ENCODE results near the gene LMNTD2. TPM values are rescaled to one million over a fixed set of nuclear protein-coding genes. Genes with fewer than 3 reads are reported as not detected.

LMNTD2 gene
- total and polyA plus RNA-seq, 10 donors, result 3.9 to 10.1 (median 5.7) TPM

DNA sequence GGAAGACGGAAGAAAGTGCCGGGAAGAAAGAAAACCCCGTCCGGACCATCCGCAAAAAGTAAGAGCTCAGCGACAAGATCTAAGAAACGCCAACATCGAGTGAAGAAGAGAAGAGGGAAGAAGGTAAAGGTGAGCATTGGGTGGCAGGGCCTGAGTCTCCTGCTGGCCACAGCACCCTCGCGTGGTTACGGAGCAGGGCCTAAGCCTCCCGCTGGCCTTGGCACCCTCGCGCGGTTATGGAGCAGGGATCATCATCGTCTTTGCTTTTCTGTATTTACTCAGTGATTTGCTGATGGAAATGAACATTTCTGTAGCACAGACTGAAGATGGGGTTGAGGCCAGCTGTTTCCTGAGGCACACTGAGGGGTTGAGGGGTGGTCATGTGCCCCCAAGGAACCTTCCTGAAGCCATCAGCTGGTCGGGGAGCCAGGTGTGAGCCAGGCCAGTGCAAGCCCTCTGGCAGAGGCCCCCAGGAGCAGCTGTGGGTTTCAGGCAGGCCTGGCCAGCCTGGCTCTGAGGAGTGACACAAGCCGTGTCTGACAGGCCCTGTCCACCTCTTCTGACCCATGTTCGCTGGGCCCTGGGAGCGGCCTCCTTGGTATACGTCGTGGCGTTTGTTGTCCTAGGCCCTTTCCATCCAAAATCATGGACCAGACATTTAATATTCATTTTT lies 41.2 kb upstream of the LMNTD2 start:
- WGBS, 5 donors, result 93 to 97% (median 94%) methylated on average over 23 of the region's 23 CpGs
- DNase-seq, result no peak
- peaks cover 0 to 100% (median 97%) of the 10 kb centered on the region in 6 donors for H3K36me3 ChIP-seq

DNA sequence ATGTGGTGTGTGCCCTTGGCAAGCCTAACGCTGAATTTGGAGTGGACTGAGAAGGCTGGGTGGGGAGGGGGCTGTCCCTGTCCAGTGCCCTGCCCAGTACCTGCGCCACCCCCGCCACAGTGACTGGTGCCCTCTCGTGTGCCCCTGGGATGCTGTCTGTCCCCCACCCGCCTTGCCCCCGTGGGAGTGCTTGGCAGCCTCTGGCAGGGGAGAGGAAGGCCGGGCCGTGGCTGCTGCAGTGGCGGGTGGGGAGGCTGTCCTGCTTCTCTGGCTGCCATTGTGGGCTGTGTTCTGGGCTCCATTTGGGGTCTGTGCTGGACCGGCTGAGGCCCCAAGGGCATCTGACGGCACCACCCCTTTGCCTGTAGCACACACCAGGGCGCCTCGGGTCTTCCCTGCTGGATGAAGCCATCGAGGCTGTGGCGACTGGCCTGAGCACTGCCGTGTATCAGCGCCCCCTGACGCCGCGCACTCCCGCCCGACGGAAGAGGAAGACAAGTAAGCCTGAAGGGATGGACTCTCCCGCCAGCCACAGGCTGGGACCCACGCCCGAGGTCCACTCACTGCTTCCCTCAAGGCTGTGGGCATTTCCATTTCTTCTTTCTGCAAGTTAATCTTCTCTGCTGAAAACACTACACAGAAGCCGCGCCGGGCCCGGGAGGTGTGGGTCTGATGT lies 37.6 kb upstream of the LMNTD2 start:
- no peak for DNase-seq
- no peak for TF ChIP-seq POLR2A (IDR thresholded peaks at IDR 0.05)
- TF ChIP-seq POLR2AphosphoS5 (IDR thresholded peaks at IDR 0.05), result peak in 1 of 3 donors; percentile 42
- TF ChIP-seq, protein P1, sequence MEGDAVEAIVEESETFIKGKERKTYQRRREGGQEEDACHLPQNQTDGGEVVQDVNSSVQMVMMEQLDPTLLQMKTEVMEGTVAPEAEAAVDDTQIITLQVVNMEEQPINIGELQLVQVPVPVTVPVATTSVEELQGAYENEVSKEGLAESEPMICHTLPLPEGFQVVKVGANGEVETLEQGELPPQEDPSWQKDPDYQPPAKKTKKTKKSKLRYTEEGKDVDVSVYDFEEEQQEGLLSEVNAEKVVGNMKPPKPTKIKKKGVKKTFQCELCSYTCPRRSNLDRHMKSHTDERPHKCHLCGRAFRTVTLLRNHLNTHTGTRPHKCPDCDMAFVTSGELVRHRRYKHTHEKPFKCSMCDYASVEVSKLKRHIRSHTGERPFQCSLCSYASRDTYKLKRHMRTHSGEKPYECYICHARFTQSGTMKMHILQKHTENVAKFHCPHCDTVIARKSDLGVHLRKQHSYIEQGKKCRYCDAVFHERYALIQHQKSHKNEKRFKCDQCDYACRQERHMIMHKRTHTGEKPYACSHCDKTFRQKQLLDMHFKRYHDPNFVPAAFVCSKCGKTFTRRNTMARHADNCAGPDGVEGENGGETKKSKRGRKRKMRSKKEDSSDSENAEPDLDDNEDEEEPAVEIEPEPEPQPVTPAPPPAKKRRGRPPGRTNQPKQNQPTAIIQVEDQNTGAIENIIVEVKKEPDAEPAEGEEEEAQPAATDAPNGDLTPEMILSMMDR (IDR thresholded peaks at IDR 0.05 in 8 of 11, conservative IDR thresholded peaks at IDR 0.05 in 3 of 11), result no peak
- H3K27ac ChIP-seq, result no peak overlapping the region
- H3K27me3 ChIP-seq (replicated peaks in 1 of 7), result no peaks in the 10 kb centered on the region
- intact Hi-C loops (cut with DNase I; ENCODE audit: low total_unique reads), result no loop called here
- no peaks in the 10 kb centered on the region for H3K9me3 ChIP-seq
- 92 to 94% (median 94%) methylated on average over 24 to 30 of the region's 30 CpGs for WGBS, 5 donors
- H3K36me3 ChIP-seq, result peaks cover 0 to 100% (median 96%) of the 10 kb centered on the region in 6 donors
- no peak overlapping the region for H3K4me3 ChIP-seq
- no peaks in the 10 kb centered on the region for H3K4me1 ChIP-seq

More for the DNA sequence above, 41.2 kb upstream of the LMNTD2 start:
- no peak overlapping the region for H3K27ac ChIP-seq
- TF ChIP-seq POLR2A (IDR thresholded peaks at IDR 0.05) (no peak), POLR2AphosphoS5 (IDR thresholded peaks at IDR 0.05) (peak in 2 of 3 donors; percentile 19 to 55)
- TF ChIP-seq, protein P1 (IDR thresholded peaks at IDR 0.05 in 8 of 11, conservative IDR thresholded peaks at IDR 0.05 in 3 of 11), result no peak
- no peaks in the 10 kb centered on the region for H3K27me3 ChIP-seq (replicated peaks in 1 of 7)
- H3K9me3 ChIP-seq, result no peaks in the 10 kb centered on the region
- intact Hi-C loops (cut with DNase I; ENCODE audit: low total_unique reads), result no loop called here
- no peaks in the 10 kb centered on the region for H3K4me1 ChIP-seq
- H3K4me3 ChIP-seq, result no peak overlapping the region

DNA sequence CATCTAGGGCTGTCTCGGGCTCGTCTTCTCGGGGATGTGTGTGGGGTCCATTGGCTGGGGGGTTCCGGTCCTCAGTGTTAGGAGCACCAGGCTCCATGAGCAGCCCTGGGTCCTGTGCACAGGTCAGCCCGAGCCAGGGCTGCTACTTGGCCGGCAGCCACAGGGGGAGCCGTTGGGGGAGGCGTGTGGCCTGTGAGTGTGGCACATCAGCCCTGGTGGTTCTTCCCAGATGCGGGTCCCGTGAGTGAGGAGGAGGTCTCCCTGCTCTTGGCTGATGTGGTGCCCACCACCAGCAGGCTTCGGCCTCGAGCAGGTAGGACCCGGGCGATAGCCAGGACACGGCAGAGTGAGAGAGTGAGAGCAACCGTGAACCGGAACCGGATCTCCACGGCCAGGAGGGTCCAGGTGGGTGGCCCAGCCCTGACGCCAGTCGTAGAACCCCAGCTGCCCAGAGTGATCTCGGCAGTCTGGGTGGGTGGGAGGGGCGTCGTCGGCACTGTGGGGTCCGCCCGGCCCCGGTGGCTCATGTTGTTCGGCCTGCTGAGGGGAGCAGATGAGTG lies 36.7 kb upstream of the LMNTD2 start:
- Histone ChIP-seq H3K36me3 (peaks cover 6 to 100% (median 96%) of the 10 kb centered on the region in 6 donors), H3K27ac (no peak overlapping the region), H3K4me1 (no peaks in the 10 kb centered on the region), H3K9me3 (no peaks in the 10 kb centered on the region), H3K4me3 (no peak overlapping the region), H3K27me3 (replicated peaks in 1 of 7) (no peaks in the 10 kb centered on the region)
- intact Hi-C loops (cut with DNase I; ENCODE audit: low total_unique reads), result no loop called here
- TF ChIP-seq POLR2A (IDR thresholded peaks at IDR 0.05) (no peak), POLR2AphosphoS5 (IDR thresholded peaks at IDR 0.05) (no peak)
- TF ChIP-seq, protein P1 (IDR thresholded peaks at IDR 0.05 in 8 of 11, conservative IDR thresholded peaks at IDR 0.05 in 3 of 11), result no peak
- DNase-seq, result no peak
- WGBS, 5 donors, result 94 to 100% (median 95%) methylated on average over 6 to 29 of the region's 29 CpGs

DNA sequence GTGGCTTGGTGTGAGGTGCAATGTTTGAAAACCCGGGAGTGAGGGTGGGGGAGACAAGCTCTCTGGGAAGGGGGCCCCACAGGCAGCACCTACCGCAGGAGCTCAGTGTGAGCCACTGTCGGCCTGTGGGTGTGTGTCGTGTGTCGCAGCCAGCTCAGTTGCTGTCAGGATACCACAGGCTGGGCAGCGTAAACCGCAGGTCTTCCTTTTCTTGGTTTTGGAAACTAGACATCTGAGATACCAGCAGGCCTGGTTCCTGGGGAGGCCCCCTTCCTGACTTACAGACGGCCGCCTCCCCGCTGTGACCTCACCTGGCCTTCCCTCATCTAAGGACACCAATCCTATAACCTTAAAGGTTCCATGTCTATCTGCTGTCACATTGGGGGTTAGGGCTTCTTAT lies 35.8 kb upstream of the LMNTD2 start:
- no peak for TF ChIP-seq POLR2A (IDR thresholded peaks at IDR 0.05)
- TF ChIP-seq, protein P1 (IDR thresholded peaks at IDR 0.05 in 8 of 11, conservative IDR thresholded peaks at IDR 0.05 in 3 of 11), result no peak
- no peak for TF ChIP-seq POLR2AphosphoS5 (IDR thresholded peaks at IDR 0.05)
- no peak for DNase-seq
- no peaks in the 10 kb centered on the region for H3K9me3 ChIP-seq
- H3K36me3 ChIP-seq, result peaks cover 6 to 100% (median 95%) of the 10 kb centered on the region in 6 donors
- H3K4me3 ChIP-seq, result no peak overlapping the region
- H3K27me3 ChIP-seq (replicated peaks in 1 of 7), result no peaks in the 10 kb centered on the region
- H3K27ac ChIP-seq, result no peak overlapping the region
- intact Hi-C loops (cut with DNase I; ENCODE audit: low total_unique reads), result no loop called here
- WGBS, 5 donors, result 67 to 82% (median 77%) methylated on average over 9 to 10 of the region's 10 CpGs
- no peaks in the 10 kb centered on the region for H3K4me1 ChIP-seq

All from spleen (tissue), 11 donors.